ENCODE measurements around the gene ABHD1.

ABHD1 gene

GRCh38 chr2:27164960-27165763 lies 41.5 kb downstream of the ABHD1 start:
- Histone ChIP-seq H3K9me3 (ENCODE audit: control insufficient read depth, insufficient read depth, low read depth, low read length) (no peaks in the 10 kb centered on the region), H3K4me3 (ENCODE audit: low read depth, low read length) (no peak overlapping the region), H3K4me1 (ENCODE audit: control insufficient read depth, insufficient read depth, low read length) (no peaks in the 10 kb centered on the region), H3K36me3 (ENCODE audit: control insufficient read depth in 2 of 2, insufficient read depth in 1 of 2, low read length in 2 of 2) (no peaks in the 10 kb centered on the region), H3K27ac (ENCODE audit: extremely low read depth, low read depth, low read length) (no peak overlapping the region)
- ChIA-PET CTCF (interaction anchor here (0.6 to 1.6 kb wide), 4 partner anchors 10 to 66 kb away, joined by 3 to 6 read pairs (median 4); no protein-coding TSS in a partner anchor), POLR2A (no interaction called here)
- TF ChIP-seq ZNF580 (tag by site-specific recombination; IDR thresholded peaks at IDR 0.05) (no peak), PRDM10 (tag by site-specific recombination; IDR thresholded peaks at IDR 0.05) (peak; percentile 65)

- H3K4me3 ChIP-seq (ENCODE audit: low read depth, low read length): no peak overlapping the region
- no peaks in the 10 kb centered on the region for H3K9me3 ChIP-seq (ENCODE audit: control insufficient read depth, insufficient read depth, low read depth, low read length)
- H3K36me3 ChIP-seq (ENCODE audit: control insufficient read depth in 2 of 2, insufficient read depth in 1 of 2, low read length in 2 of 2): no peaks in the 10 kb centered on the region
- TF ChIP-seq SP2 (tag by site-specific recombination; IDR thresholded peaks at IDR 0.05) (no peak), ZNF692 (tag by site-specific recombination; IDR thresholded peaks at IDR 0.05) (0 out of 2 replicates have a peak, but pooled peaks have one; percentile 25), TRIM28 (IDR thresholded peaks at IDR 0.05; ENCODE audit: borderline replicate concordance, low read length) (no peak), ZNF398 (tag by site-specific recombination; IDR thresholded peaks at IDR 0.05) (no peak)
- H3K4me1 ChIP-seq (ENCODE audit: control insufficient read depth, insufficient read depth, low read length): no peaks in the 10 kb centered on the region
- no peak overlapping the region for H3K27ac ChIP-seq (ENCODE audit: extremely low read depth, low read depth, low read length)
- ChIA-PET CTCF (interaction anchor here (0.6 to 2.4 kb wide), 24 partner anchors 8 to 327 kb away, joined by 3 to 22 read pairs (median 5); partner anchors contain the start of genes PREB and TCF23), POLR2A (interaction anchor here (0.7 kb wide), 1 partner anchor 20 kb away, joined by 3 read pairs; no protein-coding TSS in a partner anchor)
Measured at GRCh38 chr2:27170581-27171337, 47.1 kb downstream of the ABHD1 start.

GRCh38 chr2:27171351-27171848 lies 47.8 kb downstream of the ABHD1 start:
- TF ChIP-seq ATF2 (tag by site-specific recombination; IDR thresholded peaks at IDR 0.05; ENCODE audit: low read depth) (peak; percentile 57; the same call in 1 of the 2 replicates), TSHZ1 (tag by site-specific recombination; IDR thresholded peaks at IDR 0.05; ENCODE audit: borderline replicate concordance) (no peak)
- H3K36me3 ChIP-seq (ENCODE audit: control insufficient read depth in 2 of 2, insufficient read depth in 1 of 2, low read length in 2 of 2): no peaks in the 10 kb centered on the region
- no peak overlapping the region for H3K4me3 ChIP-seq (ENCODE audit: low read depth, low read length)
- POLR2A ChIA-PET: interaction anchor here (0.7 kb wide), 1 partner anchor 21 kb away, joined by 3 read pairs; no protein-coding TSS in a partner anchor
- no peaks in the 10 kb centered on the region for H3K9me3 ChIP-seq (ENCODE audit: control insufficient read depth, insufficient read depth, low read depth, low read length)
- H3K4me1 ChIP-seq (ENCODE audit: control insufficient read depth, insufficient read depth, low read length): no peaks in the 10 kb centered on the region
- CTCF ChIA-PET: interaction anchor here (0.6 to 2.4 kb wide), 6 partner anchors 18 to 328 kb away, joined by 3 to 22 read pairs (median 4); no protein-coding TSS in a partner anchor
- H3K27ac ChIP-seq (ENCODE audit: extremely low read depth, low read depth, low read length): no peak overlapping the region

All from HEK293 (cell line).